Measurements from ENCODE around the gene ANKRD13D.

The ANKRD13D gene

GRCh38 chr11:67302571-67303131 lies 13.5 kb downstream of the ANKRD13D start:
- no peak for DNase-seq (ENCODE audit: low read depth in 2 of 3, low spot score in 1 of 3)

- DNase-seq (ENCODE audit: low read depth in 2 of 3, low spot score in 1 of 3): no peak
Measured at GRCh38 chr11:67303132-67303834, 14.2 kb downstream of the ANKRD13D start, which contains the start of gene SSH3. SSH3 (plus strand) TSS chr11:67303530; CDS start chr11:67303626, 96 bp downstream.

GRCh38 chr11:67303835-67304411 lies 14.8 kb downstream of the ANKRD13D start:
- no peak for DNase-seq (ENCODE audit: low read depth in 2 of 3, low spot score in 1 of 3)

DNA sequence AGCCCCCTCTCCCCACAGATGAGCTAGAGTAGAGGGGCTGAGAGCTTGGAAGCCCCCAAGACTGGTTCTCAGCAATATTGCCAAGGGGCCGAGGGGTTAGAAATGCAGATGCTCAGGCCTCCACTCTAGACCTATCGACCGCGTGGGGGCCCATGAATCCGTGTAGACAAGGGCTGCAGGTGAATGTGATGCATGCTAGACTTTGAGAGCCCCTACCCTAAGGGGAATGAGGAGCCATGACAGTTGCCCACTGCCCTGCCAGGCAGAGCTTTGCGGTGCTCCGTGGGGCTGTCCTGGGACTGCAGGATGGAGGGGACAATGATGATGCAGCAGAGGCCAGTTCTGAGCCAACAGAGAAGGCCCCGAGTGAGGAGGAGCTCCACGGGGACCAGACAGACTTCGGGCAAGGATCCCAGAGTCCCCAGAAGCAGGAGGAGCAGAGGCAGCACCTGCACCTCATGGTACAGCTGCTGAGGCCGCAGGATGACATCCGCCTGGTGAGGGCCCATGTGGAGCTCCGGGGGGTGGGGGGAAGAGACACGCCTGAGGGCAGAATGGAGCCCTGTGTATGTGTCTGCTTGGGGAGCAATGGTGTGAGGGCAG lies 15.5 kb downstream of the ANKRD13D start:
- DNase-seq (ENCODE audit: low read depth in 2 of 3, low spot score in 1 of 3): no peak

GRCh38 chr11:67306769-67307544 lies 17.9 kb downstream of the ANKRD13D start:
- DNase-seq (ENCODE audit: low read depth in 2 of 3, low spot score in 1 of 3): no peak

- no peak for DNase-seq (ENCODE audit: low read depth in 2 of 3, low spot score in 1 of 3)
Measured at GRCh38 chr11:67307545-67308001, 18.5 kb downstream of the ANKRD13D start.

GRCh38 chr11:67308031-67308866 lies 19.1 kb downstream of the ANKRD13D start:
- DNase-seq (ENCODE audit: low read depth in 2 of 3, low spot score in 1 of 3): no peak

GRCh38 chr11:67309166-67309565 lies 20.1 kb downstream of the ANKRD13D start:
- no peak for DNase-seq (ENCODE audit: low read depth in 2 of 3, low spot score in 1 of 3)

DNA sequence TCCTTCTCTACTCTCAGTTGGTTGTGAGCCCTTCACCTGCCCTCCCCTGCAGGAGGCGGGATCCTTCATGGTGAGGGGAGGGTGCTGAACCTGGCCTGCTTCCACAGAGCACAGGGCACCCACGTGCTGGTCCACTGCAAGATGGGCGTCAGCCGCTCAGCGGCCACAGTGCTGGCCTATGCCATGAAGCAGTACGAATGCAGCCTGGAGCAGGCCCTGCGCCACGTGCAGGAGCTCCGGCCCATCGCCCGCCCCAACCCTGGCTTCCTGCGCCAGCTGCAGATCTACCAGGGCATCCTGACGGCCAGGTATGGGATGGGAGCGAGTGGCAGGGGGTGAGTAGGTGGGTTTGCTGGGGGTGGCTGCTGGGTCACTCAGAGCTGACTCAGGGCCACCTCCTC lies 20.6 kb downstream of the ANKRD13D start:
- DNase-seq (ENCODE audit: low read depth in 2 of 3, low spot score in 1 of 3): no peak

DNA sequence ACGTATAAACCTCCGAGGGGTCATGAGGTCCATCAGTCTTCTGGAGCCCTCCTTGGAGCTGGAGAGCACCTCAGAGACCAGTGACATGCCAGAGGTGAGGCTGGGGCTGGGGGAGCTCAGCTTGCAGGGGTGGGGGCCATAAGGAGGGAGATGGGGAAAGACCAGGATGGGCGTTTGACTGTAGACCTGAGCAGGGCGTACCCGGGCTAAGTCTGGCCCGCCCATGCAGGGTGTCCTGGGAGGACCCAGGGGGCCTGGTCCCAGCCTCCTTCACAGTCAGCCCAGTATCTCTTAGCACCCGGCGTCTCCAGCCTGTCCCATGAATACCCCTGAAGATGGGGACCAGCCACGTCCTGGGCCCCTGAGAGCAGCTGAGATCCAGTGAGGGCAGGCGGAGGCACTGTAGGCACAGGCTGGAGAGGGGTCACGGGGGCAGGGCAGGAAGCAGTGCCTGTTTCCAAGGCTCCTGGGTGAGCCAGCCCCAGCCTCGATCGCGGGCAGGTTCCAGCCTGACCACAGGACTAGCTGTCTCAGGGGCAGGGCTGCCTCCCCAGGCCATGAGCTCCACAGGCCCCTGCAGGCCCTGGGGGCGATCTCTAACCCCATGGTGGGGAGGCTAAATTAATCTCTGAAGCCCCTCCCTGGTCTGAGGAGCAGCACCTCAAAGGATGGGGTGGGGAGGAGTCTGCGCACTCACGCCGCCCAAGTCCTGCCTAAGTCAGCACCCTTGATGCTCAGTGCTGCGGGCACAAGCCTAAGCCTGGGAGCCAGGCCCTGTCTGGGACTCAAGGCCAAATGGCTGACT lies 21.3 kb downstream of the ANKRD13D start:
- no peak for DNase-seq (ENCODE audit: low read depth in 2 of 3, low spot score in 1 of 3)

- DNase-seq (ENCODE audit: low read depth in 2 of 3, low spot score in 1 of 3): no peak
Measured at GRCh38 chr11:67311051-67311555, 22.0 kb downstream of the ANKRD13D start.

- DNase-seq (ENCODE audit: low read depth in 2 of 3, low spot score in 1 of 3): no peak
Measured at GRCh38 chr11:67311556-67312082, 22.5 kb downstream of the ANKRD13D start.

- no peak for DNase-seq (ENCODE audit: low read depth in 2 of 3, low spot score in 1 of 3)
Measured at GRCh38 chr11:67312187-67313021, 23.3 kb downstream of the ANKRD13D start.

DNA sequence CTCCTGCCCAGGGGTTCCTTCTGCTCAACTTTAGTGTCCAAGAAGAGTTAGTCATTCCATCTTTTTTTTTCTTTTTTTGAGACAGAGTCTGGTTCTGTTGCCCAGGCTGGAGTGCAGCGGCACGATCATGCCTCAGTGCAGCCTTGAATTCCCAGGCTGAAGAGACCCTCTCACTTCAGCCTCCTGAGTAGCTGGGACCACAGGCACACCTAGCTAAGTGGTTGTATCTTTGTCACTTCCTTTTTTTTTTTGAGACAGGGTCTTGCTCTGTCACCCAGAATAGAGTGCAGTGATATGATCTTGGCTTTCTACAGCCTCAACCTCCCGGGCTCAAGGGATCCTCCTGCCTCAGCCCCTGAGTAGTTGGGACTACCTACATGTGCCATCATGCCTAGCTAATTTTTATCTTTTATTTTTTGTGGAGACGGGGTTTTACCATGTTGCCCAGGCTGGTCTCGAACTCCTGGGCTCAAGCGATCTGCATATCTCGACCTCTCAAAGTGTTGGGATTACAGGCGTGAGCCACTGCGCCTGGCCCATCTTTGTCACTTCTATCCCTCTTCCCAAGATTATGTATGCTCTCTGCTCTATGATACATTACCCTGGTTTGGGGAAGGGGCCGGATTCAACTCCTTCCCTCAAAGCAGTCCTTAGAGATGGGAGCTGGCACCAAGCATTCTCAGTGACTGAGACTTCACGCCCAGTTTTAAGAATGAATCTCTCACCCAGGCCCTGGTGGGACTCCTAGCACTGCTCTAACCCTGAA lies 24.2 kb downstream of the ANKRD13D start:
- no peak for DNase-seq (ENCODE audit: low read depth in 2 of 3, low spot score in 1 of 3)

DNA sequence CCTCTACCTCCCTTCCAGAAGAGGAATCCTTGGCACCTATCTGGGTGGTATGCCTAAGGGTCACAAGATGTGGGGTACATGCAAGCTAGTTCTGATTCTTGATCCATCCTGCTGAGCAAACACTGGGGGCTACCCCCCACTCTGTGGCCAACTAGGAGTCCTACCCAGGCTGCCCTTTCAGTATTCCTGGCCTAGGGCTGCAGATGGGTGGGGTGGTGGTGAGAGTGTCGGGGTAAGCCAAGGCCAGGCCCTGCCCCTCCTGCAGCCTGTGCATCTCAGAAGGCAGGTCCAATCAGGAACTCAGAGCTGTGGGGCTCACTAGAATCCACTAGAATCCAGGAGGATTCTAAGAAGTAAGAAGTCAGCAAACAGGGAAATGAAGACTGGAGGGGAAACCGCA lies 25.1 kb downstream of the ANKRD13D start:
- DNase-seq (ENCODE audit: low read depth in 2 of 3, low spot score in 1 of 3): no peak

- DNase-seq (ENCODE audit: low read depth in 2 of 3, low spot score in 1 of 3): no peak
Measured at GRCh38 chr11:67315325-67315909, 26.3 kb downstream of the ANKRD13D start.

DNA sequence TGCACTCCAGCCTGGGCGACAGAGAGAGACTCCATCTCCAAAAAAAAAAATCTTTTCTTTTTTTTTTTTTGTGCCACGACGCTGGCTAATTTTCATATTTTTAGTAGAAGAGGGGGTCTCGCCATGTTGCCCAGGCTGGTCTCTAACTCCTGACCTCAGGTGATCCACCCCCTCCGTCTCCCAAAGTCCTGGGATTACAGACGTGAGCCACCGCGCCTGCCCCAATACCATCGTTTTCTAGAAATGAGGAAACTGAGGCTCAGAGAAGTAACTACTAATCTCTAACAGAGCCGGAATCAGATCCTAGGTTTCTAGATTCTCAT lies 27.7 kb downstream of the ANKRD13D start:
- DNase-seq (ENCODE audit: low read depth in 2 of 3, low spot score in 1 of 3): no peak

All from stimulated activated CD4-positive, alpha-beta T cell treated with anti-CD3 and anti-CD28 coated beads, Interleukin-12 subunit alpha, Interleukin-12 subunit beta, amount 100 ng/mL, for 48 hours (primary cell).